Bone marrow (tissue), 2 donors: ENCODE data around the gene RFC3.
"Not testable (repeated sequence)": the region's sequence is repeated elsewhere in the genome, so short reads cannot be mapped to it uniquely, and the experiment has no call there.

ENCODE experiments used
- DNase-seq, 2 donors: peaks; one replicate each; lab custom pipeline; 2025; lab: John Stamatoyannopoulos, UW

Gene RFC3

DNA sequence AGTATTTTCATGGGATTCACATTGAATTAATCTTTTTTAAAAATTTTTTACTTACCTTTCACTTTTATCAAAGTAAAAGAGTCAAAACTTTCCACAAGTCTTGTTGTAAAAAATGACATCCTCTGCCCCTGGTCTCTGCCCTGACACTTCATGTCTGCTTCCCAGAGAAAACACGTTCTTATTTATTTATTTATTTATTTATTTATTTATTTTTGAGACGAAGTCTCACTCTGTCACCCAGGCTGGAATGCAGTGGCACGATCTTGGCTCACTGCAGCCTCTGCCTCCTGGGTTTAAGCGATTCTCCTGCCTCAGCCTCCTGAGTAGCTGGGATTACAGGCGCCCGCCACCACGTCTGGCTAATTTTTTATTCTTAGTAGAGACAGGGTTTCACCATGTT is 5.1 kb upstream of the RFC3 start:
- not testable (repeated sequence) for DNase-seq

DNA sequence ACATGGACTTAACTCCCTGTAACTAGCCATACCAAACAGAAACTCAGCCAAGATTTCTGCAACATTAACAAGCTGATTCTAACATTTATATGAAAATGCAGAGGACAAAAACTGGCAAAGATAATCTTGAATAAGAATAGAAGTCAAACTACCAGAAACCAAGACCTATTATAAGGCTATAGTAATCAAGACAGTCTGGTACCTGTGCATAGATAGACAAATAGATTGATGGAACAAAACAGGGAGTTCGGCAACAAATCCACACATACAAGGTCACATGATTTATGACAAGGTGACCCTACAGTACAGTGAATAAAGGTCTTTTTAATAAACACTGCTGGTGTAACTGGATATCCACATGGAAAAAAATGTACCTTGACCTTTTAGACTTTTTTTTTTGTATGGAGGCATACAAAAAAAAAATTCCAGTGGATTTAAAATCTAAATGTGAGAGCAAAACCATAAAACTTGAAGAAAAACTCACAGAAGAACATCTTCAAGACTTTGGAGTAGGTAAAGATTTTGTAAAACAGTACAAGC is 2.9 kb upstream of the RFC3 start:
- no peak for DNase-seq

DNA sequence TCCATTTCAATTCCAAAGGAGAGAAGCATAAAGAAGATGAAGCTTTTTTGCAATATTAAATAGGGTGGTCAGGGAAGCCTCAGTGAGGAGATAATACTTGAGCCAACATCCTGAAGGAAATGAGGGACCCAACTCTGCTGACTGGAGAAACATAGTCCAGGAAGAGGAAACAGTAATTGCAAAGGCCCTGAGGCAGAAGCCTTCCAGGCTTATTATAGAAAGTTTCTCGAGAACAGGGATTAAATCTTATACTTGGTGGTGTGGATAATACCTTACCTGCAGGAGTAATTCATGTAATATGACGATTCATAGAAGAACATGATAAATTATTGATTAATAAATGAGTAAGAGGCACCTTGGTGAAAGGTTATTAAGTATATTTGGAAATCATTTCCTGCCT is 1.0 kb upstream of the RFC3 start:
- DNase-seq: no peak

DNA sequence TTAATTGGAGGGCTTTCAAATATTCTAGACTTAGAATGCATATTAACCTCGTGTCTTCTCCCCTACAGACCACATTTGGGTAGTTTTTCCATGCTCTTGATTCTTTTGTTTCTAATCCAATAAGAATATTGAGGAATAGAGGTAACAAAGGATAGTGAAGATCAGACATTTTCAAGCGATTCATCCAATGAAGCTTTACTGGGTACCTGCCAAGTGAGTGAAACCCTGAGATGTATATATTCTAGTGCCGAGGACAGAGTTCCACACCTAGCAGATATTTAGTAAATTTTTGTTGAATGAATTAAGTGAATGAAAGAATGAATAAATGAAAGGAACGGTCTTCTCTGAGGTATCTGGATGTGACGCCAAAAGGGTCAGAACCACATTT is 442 bp upstream of the RFC3 start:
- no peak for DNase-seq

DNA sequence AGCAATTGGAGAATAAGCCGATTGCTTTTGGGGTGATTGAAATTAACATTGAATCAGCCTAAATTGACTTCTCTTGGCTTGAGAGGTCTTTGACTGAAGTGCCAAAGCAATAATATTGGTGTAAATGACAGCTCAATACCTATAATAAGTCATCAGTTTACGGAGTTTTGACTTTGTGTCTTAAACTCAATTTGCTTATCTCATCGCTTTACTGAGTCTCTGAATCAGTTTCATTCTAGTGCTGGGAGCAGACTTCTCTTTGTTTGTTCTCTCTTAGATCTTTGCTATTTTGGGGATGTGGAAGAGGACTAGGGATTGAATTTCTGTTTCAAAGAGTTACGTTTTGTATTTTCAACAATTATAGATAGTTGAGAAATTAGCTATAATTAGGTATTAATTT is 7.1 kb downstream of the RFC3 start:
- DNase-seq: no peak

DNA sequence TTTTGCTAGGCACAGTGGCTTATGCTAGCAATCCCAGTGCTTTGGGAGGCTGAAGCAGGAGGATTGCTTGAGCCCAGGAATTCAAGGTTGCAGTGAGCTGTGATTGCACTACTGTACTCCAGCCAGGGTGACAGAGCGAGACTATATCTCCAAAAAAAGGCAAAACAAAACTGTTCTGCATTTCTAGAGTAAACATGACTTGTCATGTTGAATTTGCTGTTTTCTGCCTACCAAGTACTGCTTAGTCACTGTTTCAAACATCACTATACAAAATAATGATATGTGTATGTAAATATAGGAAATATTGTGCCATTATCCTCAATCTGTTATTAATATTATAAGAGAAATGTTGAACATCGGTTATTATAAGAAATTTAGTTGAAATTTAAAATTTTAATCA is 9.2 kb downstream of the RFC3 start:
- no peak for DNase-seq

DNA sequence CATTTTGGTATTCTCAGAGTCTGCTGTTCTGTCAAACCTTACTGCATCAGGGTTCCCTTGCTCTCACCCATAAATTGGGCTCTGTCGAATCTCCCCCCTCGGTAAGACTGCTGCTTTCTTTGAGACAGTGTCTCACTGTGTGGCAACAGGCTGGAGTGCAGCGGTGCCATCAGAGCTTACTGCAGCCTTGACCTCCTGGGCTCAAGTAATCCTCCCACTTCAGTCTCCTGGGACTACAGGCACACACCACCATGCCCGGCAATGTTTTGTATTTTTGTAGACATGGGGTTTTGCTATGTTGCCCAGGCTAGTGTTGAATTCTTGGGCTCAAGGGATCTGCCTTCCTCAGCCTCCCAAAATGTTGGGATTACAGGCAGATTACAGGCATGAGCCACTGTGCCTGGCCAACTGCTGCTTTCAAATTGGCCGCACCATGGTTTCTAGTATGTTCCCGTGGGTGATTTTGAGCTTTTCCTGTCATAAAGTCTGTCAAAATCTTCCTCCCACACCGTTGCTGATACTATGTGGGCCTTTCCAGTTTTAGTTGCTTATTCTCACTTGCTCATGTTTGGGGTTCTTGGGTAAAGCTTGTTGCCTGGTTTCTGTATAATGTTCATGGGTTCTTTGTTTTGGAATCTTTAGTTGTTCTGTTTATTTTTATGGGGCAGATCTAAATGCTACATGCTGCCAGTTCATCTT is 10.6 kb downstream of the RFC3 start:
- DNase-seq: no peak

DNA sequence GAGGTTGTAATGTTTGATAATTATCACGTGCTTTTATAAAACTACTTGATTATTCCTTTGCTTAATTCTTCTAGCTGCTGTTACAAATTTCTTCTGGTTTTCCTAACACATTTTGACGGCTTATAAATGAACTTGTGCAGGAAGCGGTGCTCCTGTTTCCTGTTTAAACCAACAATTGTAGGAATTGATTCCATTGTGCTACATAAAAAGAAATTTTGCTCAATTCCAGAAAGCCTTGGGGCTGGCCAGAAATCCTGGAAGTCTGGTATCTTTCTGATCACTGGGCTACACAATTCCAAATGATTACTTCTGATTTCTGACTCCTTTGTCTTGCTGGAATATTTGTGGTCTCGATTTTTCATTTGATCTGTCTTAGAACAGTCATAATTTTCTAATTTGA is 14.9 kb downstream of the RFC3 start:
- DNase-seq: no peak

DNA sequence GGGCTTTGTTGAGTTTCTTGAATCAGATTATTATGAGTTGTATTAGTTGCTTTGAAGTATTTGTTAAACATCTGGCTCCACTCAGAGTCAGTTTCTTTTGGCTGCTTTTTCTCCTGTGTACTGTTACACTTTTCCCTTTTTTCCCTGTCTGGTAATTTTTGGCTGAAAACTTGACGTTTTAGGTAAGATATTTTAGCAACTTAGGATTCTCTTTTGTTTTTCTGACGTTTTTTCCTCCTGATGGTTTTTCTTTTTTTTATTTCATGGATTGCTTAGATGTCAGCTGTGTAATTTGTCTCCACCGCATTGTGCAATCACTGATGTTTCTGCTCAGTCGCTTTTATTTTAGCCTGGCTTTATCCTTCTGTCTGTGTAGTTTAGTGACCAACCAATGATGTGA is 20.7 kb downstream of the RFC3 start:
- no peak for DNase-seq

DNA sequence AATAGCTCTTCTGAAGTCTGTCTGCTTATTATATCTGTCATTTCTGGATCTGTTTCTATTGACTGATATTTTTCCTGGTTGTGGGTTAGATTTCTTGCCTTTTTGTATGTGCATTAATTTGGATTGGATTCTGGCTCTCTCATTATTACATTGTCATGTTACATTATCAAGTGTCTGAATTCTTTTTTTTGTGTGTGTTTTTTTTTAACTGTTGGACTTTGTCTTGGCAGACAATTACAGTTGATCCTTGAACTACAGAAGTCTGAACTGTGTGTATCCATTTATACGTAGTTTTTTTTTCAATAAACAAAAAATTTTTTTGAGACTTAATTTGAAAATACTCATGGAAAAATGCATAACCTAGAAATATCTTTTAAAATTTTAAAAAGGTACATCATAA is 22.5 kb downstream of the RFC3 start:
- DNase-seq: no peak

DNA sequence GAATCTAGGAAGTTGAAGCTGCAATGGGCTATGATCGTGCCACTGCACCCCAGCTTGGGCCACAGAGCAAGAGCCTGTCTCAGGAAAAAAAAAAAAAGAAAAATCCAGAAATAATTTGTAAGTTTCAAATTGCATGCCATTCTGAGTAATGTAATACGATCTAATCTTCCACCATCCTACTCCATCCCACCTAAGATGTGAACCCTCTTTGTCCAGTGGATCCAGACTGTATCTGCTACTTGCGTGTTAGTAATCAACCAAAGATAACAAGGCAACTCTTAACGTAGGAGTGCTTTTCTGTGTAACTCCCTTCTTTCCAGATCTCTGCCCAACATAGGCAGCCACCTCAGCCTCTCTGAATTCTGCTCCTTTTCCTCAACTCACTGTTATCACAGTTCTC is 24.3 kb downstream of the RFC3 start:
- DNase-seq: no peak

DNA sequence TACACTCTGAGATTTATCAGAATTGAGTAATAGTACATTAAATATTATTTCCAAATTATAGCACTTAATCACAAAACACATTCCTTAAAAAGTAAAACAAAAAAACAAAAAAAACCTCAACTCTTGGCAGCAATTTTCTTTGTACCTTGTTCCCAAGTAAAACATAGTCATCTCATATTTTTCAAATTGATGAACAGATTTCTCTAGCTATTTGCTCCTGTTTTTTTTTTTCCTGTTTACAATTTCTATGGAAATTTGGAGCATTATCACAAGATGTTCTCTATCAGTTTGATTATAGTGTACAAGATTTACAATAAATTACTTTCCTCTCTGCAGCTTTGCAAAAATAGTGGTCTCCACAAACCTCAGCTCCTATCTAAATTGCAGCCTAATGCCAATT is 25.0 kb downstream of the RFC3 start:
- no peak for DNase-seq

DNA sequence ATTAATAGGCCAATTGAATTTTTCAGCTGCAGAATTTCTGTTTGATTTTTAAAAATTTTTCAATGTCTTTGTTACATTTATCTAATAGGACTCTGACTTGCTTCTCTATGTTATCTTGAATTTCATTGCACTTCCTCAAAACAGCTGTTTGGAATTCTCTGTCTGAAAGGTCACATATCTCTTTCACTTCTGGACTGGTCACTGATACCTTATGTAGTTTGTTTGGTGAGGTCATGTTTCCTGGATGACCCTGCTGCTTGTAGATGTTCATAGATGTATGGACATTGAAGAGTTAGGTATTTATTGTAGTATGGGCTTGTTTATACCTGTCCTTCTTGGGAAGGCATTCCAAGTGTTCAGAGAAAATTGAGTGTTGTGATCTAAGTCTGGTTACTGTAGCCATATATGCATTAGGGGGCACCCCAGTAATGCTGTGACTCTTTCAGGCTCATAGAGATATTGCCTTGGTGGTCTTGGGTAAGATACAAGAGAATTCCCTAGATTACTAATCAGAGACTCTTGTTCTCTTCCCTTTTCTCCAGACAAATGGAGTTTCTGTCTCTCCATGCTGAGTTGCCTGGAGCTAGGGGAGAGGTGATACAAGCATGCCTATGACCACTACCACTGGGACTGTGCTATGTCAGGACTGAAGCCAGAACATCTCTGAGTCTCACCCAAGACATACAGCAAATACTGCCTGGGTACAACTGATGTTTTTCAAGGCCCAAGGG is 27.8 kb downstream of the RFC3 start:
- DNase-seq: no peak

DNA sequence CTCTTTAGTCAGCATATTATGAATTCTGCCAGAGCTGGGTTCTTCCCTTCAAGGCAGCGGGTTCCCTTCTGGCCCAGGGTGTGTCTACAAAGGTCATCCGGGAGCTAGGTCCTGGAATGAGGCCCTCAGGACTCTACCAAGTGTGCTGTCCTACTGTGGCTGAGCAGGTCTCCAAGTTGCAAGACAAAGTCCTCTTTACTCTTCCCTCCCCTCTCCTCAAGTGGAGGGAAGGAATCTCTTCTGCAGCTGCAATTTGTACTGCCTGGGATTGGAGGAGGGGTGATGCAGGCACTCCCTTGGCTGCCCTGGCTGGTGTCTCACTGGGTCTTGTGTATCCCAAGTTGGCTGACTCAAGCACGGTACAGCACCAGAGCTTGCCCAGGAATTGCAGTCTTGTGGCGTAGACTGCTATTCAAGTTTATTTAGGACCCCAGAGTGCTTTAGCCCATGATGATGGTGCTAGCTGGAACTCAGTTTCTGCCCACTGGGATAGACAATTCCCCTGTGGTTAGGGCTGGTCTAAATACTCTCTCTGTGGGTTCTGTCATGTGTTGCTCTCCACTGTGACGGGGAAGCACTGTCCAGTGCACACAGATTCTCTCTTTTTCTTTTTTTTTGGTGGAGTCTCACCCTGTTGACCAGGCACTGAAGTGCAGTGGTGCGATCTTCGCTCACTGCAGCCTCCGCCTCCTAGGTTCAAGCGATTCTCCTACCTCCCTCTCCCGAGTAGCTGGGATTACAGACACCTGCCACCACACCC is 28.5 kb downstream of the RFC3 start:
- no peak for DNase-seq

DNA sequence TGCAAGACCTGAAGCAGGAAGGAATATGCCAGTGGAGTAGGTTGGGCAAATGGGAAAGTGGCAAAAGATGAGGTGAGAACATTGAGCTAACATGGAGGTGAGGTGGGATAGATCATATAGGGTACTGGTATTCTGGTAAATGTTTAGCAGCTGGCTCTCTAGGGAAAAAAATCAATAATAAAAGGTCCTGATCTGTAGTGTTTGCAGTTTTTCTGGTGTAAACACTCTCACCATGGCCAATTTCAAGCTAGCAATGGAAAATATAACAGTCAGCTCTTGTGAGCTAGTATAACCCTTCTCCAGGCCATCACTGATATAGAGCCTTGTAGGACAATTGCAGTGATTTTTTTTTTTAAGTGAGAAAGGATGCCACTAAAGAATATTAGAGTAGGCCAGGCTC is 31.3 kb downstream of the RFC3 start:
- no peak for DNase-seq

DNA sequence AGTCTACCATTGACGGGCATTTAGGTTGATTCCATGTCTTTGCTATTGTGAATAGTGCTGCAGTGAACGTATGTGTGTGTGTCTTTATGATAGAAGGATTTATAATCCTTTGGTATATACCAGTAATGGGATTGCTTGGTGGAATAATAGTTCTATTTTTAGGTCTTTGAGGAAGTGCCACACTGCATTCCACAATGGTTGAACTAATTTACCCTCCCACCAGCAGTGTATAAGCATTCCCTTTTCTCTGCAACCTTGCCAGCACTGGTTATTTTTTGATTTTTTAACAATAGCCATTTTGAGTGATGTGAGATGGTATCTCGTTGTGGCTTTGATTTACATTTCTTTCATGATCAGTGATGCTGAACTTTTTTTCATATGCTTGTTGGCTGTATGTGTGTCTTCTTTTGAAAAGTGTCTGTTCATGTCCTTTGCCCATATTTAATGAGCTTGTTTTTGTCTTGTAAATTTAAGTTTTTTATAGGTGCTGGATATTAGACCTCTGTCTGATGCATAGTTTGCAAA is 37.5 kb downstream of the RFC3 start:
- DNase-seq: no peak

DNA sequence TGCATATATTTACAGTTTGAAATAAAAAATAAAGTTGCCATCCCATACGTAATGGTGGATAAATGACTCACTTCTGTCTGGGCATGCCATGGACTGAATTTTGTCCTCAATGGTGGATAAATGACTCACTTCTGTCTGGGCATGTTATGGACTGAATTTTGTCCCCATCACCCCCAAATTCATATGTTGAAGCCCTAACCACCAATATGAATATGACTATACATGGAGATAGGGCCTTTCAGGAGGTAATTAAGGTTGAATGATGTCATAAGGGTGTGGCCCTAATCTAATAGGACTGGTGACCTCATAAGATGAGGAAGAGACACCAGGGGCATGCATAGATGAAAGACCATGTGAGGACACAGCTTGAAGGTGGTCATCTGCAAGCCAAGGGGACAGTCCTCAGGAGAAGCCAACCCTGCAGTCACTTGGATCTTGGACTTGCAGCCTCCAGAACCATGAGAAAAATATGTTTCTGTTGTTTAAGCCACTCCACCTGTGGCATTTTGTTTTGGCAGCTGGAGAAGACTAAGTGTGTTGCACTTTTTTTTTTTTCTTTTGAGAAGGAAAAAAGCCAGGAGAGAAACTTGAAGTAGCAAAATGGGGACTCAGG is 41.8 kb downstream of the RFC3 start:
- no peak for DNase-seq

DNA sequence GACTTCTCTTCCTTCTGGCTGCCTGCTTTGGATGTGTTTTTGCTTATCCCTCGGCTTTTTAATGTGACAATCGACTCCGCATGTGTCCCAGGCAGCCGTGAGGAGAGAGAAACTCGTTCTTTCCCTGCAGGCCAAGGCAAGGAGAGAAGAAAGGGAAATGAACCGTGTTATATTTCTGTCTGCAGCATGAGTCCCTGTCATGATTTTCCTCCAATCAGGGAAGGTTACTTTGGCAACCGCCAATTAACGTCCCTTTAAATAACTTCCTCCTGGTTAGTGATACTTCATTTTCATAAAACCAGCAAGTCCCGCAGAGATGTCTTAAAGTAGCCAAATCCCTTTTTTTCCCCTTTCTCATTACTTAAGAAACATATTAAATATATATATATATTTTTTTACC is 42.6 kb downstream of the RFC3 start:
- DNase-seq: no peak

DNA sequence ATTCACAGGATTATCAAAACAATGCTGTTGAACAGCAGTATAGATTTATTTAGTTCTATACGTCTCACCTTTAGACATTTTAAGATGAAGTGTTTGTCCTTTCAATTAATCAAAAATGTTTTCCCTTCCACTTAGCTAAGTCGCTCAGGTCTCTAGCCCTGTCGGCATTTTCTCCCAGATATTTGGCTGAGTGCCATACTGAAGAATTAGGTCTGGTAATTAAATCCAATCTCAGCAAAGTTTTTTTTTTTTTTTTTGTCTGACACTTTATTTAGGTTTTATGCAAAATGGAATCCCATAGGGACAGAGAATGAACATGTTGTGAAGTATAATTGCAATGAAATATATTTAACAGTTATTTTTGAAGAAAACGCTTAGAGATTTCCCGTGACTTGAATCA is 44.1 kb downstream of the RFC3 start:
- no peak for DNase-seq

DNA sequence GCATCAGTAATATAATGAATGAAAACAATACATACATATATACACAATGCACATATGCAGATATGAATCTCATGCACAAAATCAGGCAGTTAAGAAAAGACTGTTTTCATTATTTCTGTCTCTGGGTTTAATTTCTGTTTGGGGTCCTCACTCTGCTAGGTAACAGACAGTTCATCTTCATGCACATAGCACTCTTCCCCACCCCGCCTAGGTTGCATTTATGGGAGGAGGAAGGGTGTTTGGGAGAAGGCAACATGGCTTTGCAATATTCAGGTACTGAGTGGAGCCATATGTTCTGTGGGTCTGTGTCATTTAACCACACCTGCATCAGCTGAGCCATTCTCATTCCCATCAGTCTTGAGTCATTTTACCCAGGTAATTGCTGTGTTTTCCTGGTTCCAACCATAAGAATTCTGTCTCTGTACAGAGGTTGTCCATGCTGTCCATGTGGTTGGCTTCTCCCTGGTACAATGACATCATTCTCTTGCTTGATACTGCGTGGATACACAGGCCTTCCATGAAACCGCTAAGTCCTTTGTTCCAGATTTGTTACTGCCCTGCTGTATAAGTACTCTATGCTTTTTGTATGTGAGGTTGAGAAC is 45.3 kb downstream of the RFC3 start:
- DNase-seq: no peak

DNA sequence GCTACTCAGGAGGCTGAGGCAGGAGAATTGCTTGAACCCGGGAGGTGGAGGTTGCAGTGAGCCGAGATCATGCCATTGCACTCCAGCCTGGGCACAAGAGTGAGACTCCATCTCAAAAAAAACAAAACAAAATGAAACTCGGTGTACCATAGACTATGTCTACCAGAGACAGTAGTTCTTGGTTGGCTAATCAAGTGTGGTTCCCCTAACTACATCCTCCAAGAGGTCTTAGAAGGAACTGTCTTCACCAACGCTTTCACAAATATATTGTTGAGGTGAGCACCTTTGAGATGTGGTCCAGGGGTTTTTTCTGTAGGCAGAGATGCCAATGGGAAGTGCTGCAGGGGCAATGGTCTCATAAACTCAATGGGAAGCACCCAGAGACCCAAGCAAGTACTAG is 48.0 kb downstream of the RFC3 start:
- no peak for DNase-seq

DNA sequence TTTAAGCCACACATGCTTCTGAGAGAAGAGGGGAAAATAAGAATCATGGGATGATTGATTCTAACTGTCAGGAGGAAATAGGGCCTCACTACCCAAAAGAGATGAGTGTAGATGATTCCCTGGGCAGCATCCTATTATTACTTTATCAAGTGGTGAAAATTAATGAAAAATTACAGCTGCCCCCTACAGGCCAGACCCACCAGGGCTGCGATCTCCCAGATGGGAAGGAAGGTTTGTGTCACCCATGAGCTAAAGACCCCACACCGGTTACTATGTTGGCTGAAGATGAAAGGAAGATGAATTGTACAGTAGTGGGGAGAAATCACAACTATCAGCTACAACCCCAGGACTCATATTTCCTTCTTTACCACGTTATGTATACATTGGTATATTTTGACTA is 49.5 kb downstream of the RFC3 start:
- DNase-seq: no peak
